ENCODE measurements around the gene CILP. TPM values are rescaled to one million over a fixed set of nuclear protein-coding genes. Genes with fewer than 3 reads are reported as not detected.

Gene CILP
- total and polyA plus RNA-seq, 2 of the 13 experiments (the other 11 are each of a cell fraction or from before 2014, with no cell fraction given): 0.03 TPM; not detected in 1

GRCh38 chr15:65177901-65178300, 33.4 kb downstream of the CILP start:
- ChIA-PET POLR2A (no interaction called here), CTCF (ENCODE audit: low intra/inter-chr PET ratio, low total read pairs) (no interaction called here)
- DNase-seq (ENCODE audit: low spot score) (no peak), FAIRE-seq (no peak), ATAC-seq (no peak)
- H3K9me3 ChIP-seq (ENCODE audit: low read length): no peaks in the 10 kb centered on the region
- H3K27me3 ChIP-seq (ENCODE audit: control insufficient read depth in 1 of 2, insufficient read depth in 2 of 2, low read length in 2 of 2): no peaks in the 10 kb centered on the region
- peaks cover 46% of the 10 kb centered on the region for H3K4me1 ChIP-seq (ENCODE audit: insufficient read depth, low read length)
- intact Hi-C loops (cut with micrococcal nuclease; ENCODE audit: unreplicated experiment): no loop called here
- peaks cover 37% of the 10 kb centered on the region for H3K79me2 ChIP-seq (ENCODE audit: insufficient read depth, low read length)
- in situ Hi-C loops (cut with HindIII; ENCODE audit: extremely low pct_ligation_motif_present, low pct_unique_long_range_greater_than_20kb): no loop called here
- no peak for TF ChIP-seq PRPF4 (IDR thresholded peaks at IDR 0.05; ENCODE audit: low read depth, low read length, poor library complexity, severe bottlenecking)
- no peak for TF ChIP-seq MIER2 (CRISPR knock-in tag; IDR thresholded peaks at IDR 0.05)
- TF ChIP-seq FOXM1 (CRISPR knock-in tag; IDR thresholded peaks at IDR 0.05): no peak
- H3K4me2 ChIP-seq (ENCODE audit: low read depth, low read length): no peak overlapping the region
- no peak overlapping the region for H3K9ac ChIP-seq (ENCODE audit: insufficient read depth, low read depth, low read length)
- H4K20me1 ChIP-seq (ENCODE audit: insufficient read depth, low read length): 0 out of 2 replicates have a peak, but pooled peaks cover 8% of the 10 kb centered on the region
- 96% methylated on average over 1 of the region's 1 CpG for WGBS (ENCODE audit: low lambda C conversion rate)
- peaks cover 4 to 50% of the 10 kb centered on the region in 2 experiments; a peak in 4 of 5 replicates for H3K36me3 ChIP-seq (replicated peaks in 1 of 2; ENCODE audit: control insufficient read depth in 1 of 2, insufficient read depth in 2 of 2, low read length in 2 of 2)
- H3K27ac ChIP-seq (ENCODE audit: extremely low read length, insufficient read depth, low read length): no peak overlapping the region
- BruUV-seq (replicated peaks): no TSS peak
- no peak overlapping the region for H2AFZ ChIP-seq (ENCODE audit: low read length)
- no peak overlapping the region for H3K4me3 ChIP-seq (replicated peaks in 1 of 3; ENCODE audit: insufficient read depth in 1 of 3, low read depth in 2 of 3, low read length in 3 of 3)

- FAIRE-seq (no peak), DNase-seq (ENCODE audit: low spot score) (no peak), ATAC-seq (no peak)
- peaks cover 23% of the 10 kb centered on the region for H3K79me2 ChIP-seq (ENCODE audit: insufficient read depth, low read length)
- 0 out of 2 replicates have a peak, but pooled peaks cover 5% of the 10 kb centered on the region for H4K20me1 ChIP-seq (ENCODE audit: insufficient read depth, low read length)
- TF ChIP-seq RBFOX2 (IDR thresholded peaks at IDR 0.05; ENCODE audit: low read depth, low read length) (0 out of 2 replicates have a peak, but pooled peaks have one; percentile 12), HES4 (CRISPR knock-in tag; IDR thresholded peaks at IDR 0.05; ENCODE audit: borderline replicate concordance) (no peak), KAT8 (CRISPR knock-in tag; IDR thresholded peaks at IDR 0.05) (no peak)
- H3K27me3 ChIP-seq (ENCODE audit: control insufficient read depth in 1 of 2, insufficient read depth in 2 of 2, low read length in 2 of 2): no peaks in the 10 kb centered on the region
- no peak overlapping the region for H3K4me2 ChIP-seq (ENCODE audit: low read depth, low read length)
- BruUV-seq (replicated peaks): no TSS peak
- ChIA-PET CTCF (ENCODE audit: low intra/inter-chr PET ratio, low total read pairs) (no interaction called here), POLR2A (no interaction called here)
- peaks cover 6 to 59% of the 10 kb centered on the region in 2 experiments; a peak in 4 of 5 replicates for H3K36me3 ChIP-seq (replicated peaks in 1 of 2; ENCODE audit: control insufficient read depth in 1 of 2, insufficient read depth in 2 of 2, low read length in 2 of 2)
- H3K4me1 ChIP-seq (ENCODE audit: insufficient read depth, low read length): peaks cover 48% of the 10 kb centered on the region
- H3K9me3 ChIP-seq (ENCODE audit: low read length): no peaks in the 10 kb centered on the region
- H3K27ac ChIP-seq (ENCODE audit: extremely low read length, insufficient read depth, low read length): no peak overlapping the region
- intact Hi-C loops (cut with micrococcal nuclease; ENCODE audit: unreplicated experiment) (no loop called here), in situ Hi-C loops (cut with HindIII; ENCODE audit: extremely low pct_ligation_motif_present, low pct_unique_long_range_greater_than_20kb) (no loop called here)
- no peak overlapping the region for H3K4me3 ChIP-seq (replicated peaks in 1 of 3; ENCODE audit: insufficient read depth in 1 of 3, low read depth in 2 of 3, low read length in 3 of 3)
- H3K9ac ChIP-seq (ENCODE audit: insufficient read depth, low read depth, low read length): no peak overlapping the region
- no peak overlapping the region for H2AFZ ChIP-seq (ENCODE audit: low read length)
Measured at GRCh38 chr15:65176056-65176455, 35.2 kb downstream of the CILP start.
